H1 (cell line): ENCODE data around the gene CLEC10A. TPM values are rescaled to one million over a fixed set of nuclear protein-coding genes. Genes with fewer than 3 reads are reported as not detected.

Experiments
- POLR2A ChIP-seq, 2 experiments: IDR thresholded peaks; 1 replicate in 1 of 2; 2 replicates in 1 of 2; pipeline ENCODE4 v1.6.1; 2011; ENCODE audit warnings: low read depth in 2 of 2, low read length in 2 of 2, mild to moderate bottlenecking in 2 of 2; ENCODE audit errors: control extremely low read depth in 1 of 2
- POLR2AphosphoS5 ChIP-seq: IDR thresholded peaks from 2 replicates; pipeline ENCODE4 v1.6.1; 2011; ENCODE audit warnings: low read depth, low read length
- RFX5 ChIP-seq: IDR thresholded peaks from 2 replicates; pipeline ENCODE4 v1.6.1; 2011; ENCODE audit warnings: low read depth, low read length, improper control_type of control experiment, borderline replicate concordance
- polyA plus RNA-seq, 7 experiments: library from polyadenylated mRNA; depleted of rRNA in 3 of 7; stranded (reverse) in 5 of 7; unstranded in 2 of 7; fragments of >200 nt in 5 of 7; fragments of 200-250 nt in 2 of 7; gene quantifications; 1 replicate in 5 of 7; 2 replicates in 1 of 7; 4 replicates in 1 of 7; pipeline versions ENCODE4 v1.2.1 to v1.2.3, GENCODE V29; 2011 to 2013; ENCODE audit warnings: missing spikeins in 2 of 7, mixed read lengths in 2 of 7
- total RNA-seq: library from RNA; stranded (reverse); fragmentation: NEBNext Ultra II Directional; extraction: Animal tissue kit (Norgen Biotek cat#: 25700); gene quantifications from 2 replicates; pipeline ENCODE4 v1.2.1, GENCODE V29; 2021
- TF ChIP-seq, protein P1 (sequence below): fragments of 300-600 bp; sonication (generic); IDR thresholded peaks from 2 replicates; pipeline ENCODE4 v1.7.1; 2012; ENCODE audit warnings: low read length, moderate library complexity, mild to moderate bottlenecking, inconsistent platforms; ENCODE audit not compliant: insufficient replicate concordance

The CLEC10A gene
- total and polyA plus RNA-seq, 2 of the 8 experiments (the other 6 are each of a cell fraction or from before 2014, with no cell fraction given), result not detected

DNA sequence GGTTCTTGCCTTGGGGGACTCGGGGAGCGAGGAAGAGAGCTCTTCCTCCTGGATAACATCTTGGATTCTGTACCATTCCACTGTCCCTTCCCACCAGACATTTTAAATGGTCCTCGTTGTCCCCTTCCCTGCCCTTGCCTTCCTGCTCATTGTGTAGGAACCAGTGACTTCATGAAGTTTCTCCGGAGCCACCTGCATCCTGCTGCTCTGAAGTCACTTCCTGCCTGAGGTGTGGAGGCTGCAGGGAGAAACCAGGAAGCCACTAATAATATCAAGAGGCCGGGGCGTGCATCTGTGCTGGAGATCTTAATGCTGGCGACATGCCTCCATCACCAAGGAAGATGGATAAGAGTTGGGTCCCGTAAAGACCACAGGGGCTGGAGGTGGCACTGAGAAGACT, 50.4 kb downstream of the CLEC10A start (continued):
- TF ChIP-seq, protein P1, sequence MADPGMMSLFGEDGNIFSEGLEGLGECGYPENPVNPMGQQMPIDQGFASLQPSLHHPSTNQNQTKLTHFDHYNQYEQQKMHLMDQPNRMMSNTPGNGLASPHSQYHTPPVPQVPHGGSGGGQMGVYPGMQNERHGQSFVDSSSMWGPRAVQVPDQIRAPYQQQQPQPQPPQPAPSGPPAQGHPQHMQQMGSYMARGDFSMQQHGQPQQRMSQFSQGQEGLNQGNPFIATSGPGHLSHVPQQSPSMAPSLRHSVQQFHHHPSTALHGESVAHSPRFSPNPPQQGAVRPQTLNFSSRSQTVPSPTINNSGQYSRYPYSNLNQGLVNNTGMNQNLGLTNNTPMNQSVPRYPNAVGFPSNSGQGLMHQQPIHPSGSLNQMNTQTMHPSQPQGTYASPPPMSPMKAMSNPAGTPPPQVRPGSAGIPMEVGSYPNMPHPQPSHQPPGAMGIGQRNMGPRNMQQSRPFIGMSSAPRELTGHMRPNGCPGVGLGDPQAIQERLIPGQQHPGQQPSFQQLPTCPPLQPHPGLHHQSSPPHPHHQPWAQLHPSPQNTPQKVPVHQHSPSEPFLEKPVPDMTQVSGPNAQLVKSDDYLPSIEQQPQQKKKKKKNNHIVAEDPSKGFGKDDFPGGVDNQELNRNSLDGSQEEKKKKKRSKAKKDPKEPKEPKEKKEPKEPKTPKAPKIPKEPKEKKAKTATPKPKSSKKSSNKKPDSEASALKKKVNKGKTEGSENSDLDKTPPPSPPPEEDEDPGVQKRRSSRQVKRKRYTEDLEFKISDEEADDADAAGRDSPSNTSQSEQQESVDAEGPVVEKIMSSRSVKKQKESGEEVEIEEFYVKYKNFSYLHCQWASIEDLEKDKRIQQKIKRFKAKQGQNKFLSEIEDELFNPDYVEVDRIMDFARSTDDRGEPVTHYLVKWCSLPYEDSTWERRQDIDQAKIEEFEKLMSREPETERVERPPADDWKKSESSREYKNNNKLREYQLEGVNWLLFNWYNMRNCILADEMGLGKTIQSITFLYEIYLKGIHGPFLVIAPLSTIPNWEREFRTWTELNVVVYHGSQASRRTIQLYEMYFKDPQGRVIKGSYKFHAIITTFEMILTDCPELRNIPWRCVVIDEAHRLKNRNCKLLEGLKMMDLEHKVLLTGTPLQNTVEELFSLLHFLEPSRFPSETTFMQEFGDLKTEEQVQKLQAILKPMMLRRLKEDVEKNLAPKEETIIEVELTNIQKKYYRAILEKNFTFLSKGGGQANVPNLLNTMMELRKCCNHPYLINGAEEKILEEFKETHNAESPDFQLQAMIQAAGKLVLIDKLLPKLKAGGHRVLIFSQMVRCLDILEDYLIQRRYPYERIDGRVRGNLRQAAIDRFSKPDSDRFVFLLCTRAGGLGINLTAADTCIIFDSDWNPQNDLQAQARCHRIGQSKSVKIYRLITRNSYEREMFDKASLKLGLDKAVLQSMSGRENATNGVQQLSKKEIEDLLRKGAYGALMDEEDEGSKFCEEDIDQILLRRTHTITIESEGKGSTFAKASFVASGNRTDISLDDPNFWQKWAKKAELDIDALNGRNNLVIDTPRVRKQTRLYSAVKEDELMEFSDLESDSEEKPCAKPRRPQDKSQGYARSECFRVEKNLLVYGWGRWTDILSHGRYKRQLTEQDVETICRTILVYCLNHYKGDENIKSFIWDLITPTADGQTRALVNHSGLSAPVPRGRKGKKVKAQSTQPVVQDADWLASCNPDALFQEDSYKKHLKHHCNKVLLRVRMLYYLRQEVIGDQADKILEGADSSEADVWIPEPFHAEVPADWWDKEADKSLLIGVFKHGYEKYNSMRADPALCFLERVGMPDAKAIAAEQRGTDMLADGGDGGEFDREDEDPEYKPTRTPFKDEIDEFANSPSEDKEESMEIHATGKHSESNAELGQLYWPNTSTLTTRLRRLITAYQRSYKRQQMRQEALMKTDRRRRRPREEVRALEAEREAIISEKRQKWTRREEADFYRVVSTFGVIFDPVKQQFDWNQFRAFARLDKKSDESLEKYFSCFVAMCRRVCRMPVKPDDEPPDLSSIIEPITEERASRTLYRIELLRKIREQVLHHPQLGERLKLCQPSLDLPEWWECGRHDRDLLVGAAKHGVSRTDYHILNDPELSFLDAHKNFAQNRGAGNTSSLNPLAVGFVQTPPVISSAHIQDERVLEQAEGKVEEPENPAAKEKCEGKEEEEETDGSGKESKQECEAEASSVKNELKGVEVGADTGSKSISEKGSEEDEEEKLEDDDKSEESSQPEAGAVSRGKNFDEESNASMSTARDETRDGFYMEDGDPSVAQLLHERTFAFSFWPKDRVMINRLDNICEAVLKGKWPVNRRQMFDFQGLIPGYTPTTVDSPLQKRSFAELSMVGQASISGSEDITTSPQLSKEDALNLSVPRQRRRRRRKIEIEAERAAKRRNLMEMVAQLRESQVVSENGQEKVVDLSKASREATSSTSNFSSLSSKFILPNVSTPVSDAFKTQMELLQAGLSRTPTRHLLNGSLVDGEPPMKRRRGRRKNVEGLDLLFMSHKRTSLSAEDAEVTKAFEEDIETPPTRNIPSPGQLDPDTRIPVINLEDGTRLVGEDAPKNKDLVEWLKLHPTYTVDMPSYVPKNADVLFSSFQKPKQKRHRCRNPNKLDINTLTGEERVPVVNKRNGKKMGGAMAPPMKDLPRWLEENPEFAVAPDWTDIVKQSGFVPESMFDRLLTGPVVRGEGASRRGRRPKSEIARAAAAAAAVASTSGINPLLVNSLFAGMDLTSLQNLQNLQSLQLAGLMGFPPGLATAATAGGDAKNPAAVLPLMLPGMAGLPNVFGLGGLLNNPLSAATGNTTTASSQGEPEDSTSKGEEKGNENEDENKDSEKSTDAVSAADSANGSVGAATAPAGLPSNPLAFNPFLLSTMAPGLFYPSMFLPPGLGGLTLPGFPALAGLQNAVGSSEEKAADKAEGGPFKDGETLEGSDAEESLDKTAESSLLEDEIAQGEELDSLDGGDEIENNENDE, result no peak
- TF ChIP-seq RFX5 (no peak), POLR2A (IDR thresholded peaks at IDR 0.05; ENCODE audit: control extremely low read depth in 1 of 2, low read depth in 2 of 2, low read length in 2 of 2) (no peak), POLR2AphosphoS5 (no peak)
